ENCODE measurements around the gene ATL2. TPM values are rescaled to one million over a fixed set of nuclear protein-coding genes. Genes with fewer than 3 reads are reported as not detected.
"Not testable (repeated sequence)": the region's sequence is repeated elsewhere in the genome, so short reads cannot be mapped to it uniquely, and the experiment has no call there.

ATL2 gene
- total RNA-seq, 1 experiment from 2014 or later, result 91.2 TPM

GRCh38 chr2:38274286-38275276 is 102.5 kb downstream of the ATL2 start:
- peak; percentile 82 for DNase-seq (ENCODE audit: low spot score)

- no peak for DNase-seq (ENCODE audit: low spot score)
Measured at GRCh38 chr2:38271697-38272096, 105.4 kb downstream of the ATL2 start.

- no peak for DNase-seq (ENCODE audit: low spot score)
Measured at GRCh38 chr2:38269421-38269820, 107.7 kb downstream of the ATL2 start.

GRCh38 chr2:38268691-38269327 is 108.3 kb downstream of the ATL2 start:
- no peak for DNase-seq (ENCODE audit: low spot score)

GRCh38 chr2:38268001-38268400 is 109.1 kb downstream of the ATL2 start:
- DNase-seq (ENCODE audit: low spot score), result no peak

GRCh38 chr2:38267270-38267925 is 109.7 kb downstream of the ATL2 start:
- no peak for DNase-seq (ENCODE audit: low spot score)

GRCh38 chr2:38266382-38267061 is 110.6 kb downstream of the ATL2 start:
- DNase-seq (ENCODE audit: low spot score), result peak; percentile 12

- DNase-seq (ENCODE audit: low spot score), result no peak
Measured at GRCh38 chr2:38265461-38265860, 111.6 kb downstream of the ATL2 start.

GRCh38 chr2:38264396-38265221 is 112.5 kb downstream of the ATL2 start:
- DNase-seq (ENCODE audit: low spot score), result peak; percentile 27

- DNase-seq (ENCODE audit: low spot score), result no peak
Measured at GRCh38 chr2:38263293-38263692, 113.8 kb downstream of the ATL2 start.

GRCh38 chr2:38262069-38262871 is 114.8 kb downstream of the ATL2 start:
- no peak for DNase-seq (ENCODE audit: low spot score)

- DNase-seq (ENCODE audit: low spot score), result no peak
Measured at GRCh38 chr2:38261569-38262068, 115.5 kb downstream of the ATL2 start.

GRCh38 chr2:38260972-38261371 is 116.1 kb downstream of the ATL2 start:
- DNase-seq (ENCODE audit: low spot score), result no peak

- DNase-seq (ENCODE audit: low spot score), result no peak
Measured at GRCh38 chr2:38260469-38260868, 116.6 kb downstream of the ATL2 start.

- no peak for DNase-seq (ENCODE audit: low spot score)
Measured at GRCh38 chr2:38259311-38259710, 117.8 kb downstream of the ATL2 start.

GRCh38 chr2:38257680-38258079 is 119.4 kb downstream of the ATL2 start:
- DNase-seq (ENCODE audit: low spot score), result not testable (repeated sequence)

GRCh38 chr2:38256610-38257009 is 120.5 kb downstream of the ATL2 start:
- no peak for DNase-seq (ENCODE audit: low spot score)

GRCh38 chr2:38255211-38255610 is 121.9 kb downstream of the ATL2 start:
- no peak for DNase-seq (ENCODE audit: low spot score)

- DNase-seq (ENCODE audit: low spot score), result no peak
Measured at GRCh38 chr2:38254796-38255195, 122.3 kb downstream of the ATL2 start.

GRCh38 chr2:38251940-38252339 is 125.1 kb downstream of the ATL2 start:
- no peak for DNase-seq (ENCODE audit: low spot score)

Measured in A172 (cell line).